AG20443 (cell line): ENCODE results near the gene THEM4.

Source experiments
- DNase-seq: peaks from one replicate; pipeline ENCODE4 v3.0.0; 2012; ENCODE audit warnings: low spot score, mixed read lengths

Gene THEM4

GRCh38 chr1:151859891-151860293 lies 49.4 kb downstream of the THEM4 start:
- no peak for DNase-seq

GRCh38 chr1:151858886-151859665 lies 50.2 kb downstream of the THEM4 start:
- DNase-seq = peak; percentile 11

- peak; percentile 60 for DNase-seq
Observed at GRCh38 chr1:151858030-151858746, 51.1 kb downstream of the THEM4 start.

- peak; percentile 6 for DNase-seq
Observed at GRCh38 chr1:151855933-151856332, 53.4 kb downstream of the THEM4 start.

DNA sequence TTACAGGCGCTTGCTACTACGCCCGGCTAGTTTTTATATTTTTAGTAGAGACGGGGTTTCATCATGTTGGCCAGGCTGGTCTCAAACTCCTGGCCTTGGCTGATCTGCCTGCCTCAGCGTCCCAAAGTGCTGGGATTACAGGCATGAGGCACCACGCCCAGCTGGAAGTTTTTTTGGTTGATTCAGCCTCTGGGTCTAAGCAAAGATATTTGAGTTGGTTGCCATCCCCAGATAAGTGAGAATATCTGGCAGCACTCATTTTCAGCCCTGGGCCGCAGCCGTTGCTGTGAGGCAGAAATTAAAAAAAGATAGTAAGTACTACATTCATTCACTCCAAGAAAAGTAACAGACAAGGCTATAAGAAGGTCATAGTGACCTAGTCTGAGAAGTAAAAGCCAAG lies 53.8 kb downstream of the THEM4 start:
- peak; percentile 65 for DNase-seq

GRCh38 chr1:151854658-151855057 lies 54.7 kb downstream of the THEM4 start:
- DNase-seq = no peak

DNA sequence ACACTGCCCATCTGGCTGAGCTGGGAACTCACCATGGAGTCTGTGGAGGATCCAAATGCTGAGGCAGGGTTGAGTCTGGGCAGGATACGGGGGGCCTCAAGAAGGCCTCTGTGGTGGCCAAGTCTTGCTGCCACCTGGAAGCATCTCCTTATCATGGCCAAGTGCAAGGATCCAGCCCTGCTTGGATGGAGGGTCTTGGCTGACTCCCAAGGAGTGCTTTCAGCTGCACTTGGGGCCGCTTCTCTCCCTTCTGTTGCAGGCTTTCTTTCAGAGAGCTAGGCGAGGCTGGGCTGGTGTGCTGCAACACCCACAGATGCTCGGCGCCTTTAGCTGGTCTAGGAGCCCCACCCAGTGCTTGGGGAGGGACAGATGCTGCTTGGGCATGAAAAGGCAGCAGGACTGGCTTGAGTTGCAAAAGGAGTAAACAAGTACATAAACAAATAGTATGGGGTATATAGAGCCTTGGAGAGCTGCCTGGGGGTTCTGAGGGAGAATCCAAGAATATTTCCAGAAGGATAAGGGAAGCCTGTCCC lies 55.8 kb downstream of the THEM4 start, which contains the start of gene THEM5:
Gene THEM5, minus strand, starts transcription at position 302 of the 533 bp plus-strand sequence. Its CDS starts 147 bp downstream, at position 155.
- peak; percentile 55 for DNase-seq

GRCh38 chr1:151852733-151853132 lies 56.6 kb downstream of the THEM4 start:
- DNase-seq = no peak

- no peak for DNase-seq
Observed at GRCh38 chr1:151851886-151852285, 57.4 kb downstream of the THEM4 start.

DNA sequence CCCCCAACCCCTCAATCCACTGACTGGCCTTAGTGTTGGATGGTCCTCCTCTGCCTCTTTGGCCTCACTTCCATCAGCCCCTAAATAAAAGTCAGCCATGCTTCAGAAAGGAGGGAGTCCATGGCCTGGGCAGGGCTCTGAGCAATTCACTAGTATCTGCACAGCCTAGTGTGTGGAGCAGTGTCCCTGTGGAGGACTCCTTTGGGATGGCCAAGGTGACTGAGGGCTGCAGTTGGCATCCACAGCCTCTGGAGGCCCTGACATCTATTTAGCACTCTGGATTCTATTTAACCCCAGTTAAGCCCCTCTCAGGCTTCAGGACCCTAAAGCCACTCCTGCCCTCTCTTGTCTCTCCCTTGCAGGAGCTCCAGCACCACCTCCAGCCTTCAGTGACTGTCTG lies 59.4 kb downstream of the THEM4 start:
- no peak for DNase-seq

- DNase-seq = no peak
Observed at GRCh38 chr1:151849126-151849525, 60.2 kb downstream of the THEM4 start.

- DNase-seq = no peak
Observed at GRCh38 chr1:151847867-151848596, 61.3 kb downstream of the THEM4 start.

DNA sequence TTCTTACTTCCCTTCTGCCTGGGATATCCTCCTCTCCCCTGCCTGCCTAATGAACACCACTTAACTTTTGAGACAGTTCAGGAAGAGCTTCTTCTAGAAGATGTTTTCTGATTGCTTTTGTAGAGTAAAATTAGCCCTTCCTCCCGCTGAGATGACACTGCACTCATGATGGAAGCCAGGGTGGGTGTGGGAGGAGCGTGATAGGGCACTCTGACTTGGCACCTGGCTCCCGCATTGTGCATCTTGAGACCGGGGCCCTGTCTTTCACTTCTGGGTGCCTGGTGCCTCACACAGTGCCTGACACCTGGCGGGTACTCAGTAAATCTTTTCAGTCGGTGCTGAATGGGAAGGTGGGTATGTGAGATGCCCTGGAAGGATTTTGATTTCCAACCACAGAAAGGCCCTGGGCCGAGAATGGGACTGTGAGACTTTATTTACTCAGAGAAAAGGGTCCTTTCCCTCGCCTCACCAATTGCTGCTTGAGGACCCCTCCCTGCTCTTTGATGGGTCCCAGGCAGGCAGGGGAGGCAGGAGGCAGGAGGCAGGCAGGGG lies 62.5 kb downstream of the THEM4 start:
- DNase-seq = no peak

DNA sequence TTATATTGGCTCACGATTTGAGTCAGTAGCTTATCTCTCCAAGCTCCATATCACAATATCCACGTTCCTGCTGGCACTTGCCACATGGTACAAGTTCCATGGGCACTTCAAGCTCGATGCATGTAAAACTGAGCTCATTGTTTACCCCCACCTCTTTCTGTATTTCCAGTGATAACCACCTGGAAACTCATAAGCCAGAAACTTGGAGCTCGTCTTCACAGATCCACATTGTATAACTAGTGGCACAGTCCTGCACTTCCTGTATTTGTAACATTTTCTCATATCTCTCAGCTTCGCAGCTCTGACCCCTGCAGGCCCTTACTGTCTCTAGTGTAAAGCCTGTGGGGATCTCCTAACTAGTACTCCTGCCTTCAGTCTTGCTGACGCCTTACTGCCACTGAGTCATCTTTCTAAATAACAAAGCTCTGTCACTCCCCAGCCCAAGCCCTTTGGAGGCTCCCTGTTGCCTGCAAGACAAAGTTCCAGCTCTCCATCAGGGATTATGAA lies 63.2 kb downstream of the THEM4 start:
- peak; percentile 80 for DNase-seq

DNA sequence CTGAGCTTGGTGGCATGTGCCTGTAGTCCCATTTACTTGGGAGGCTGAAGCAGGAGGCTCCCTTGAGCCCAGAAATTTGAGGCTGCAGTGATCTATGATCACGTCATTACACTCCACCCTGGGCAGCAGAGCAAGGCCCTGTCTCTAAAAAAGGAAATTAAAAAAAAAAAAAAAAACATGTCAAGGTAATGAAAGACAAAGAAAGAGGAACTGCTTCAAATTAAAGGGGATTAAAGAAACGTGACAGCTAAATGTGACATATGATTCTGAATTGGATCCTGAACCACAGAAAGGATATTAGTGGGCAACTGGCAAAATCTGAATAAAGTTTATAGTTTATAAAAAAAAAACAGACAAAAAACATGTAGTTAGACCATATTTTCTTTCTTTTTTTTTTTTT lies 65.9 kb downstream of the THEM4 start:
- no peak for DNase-seq

GRCh38 chr1:151841141-151841540 lies 68.2 kb downstream of the THEM4 start:
- no peak for DNase-seq

DNA sequence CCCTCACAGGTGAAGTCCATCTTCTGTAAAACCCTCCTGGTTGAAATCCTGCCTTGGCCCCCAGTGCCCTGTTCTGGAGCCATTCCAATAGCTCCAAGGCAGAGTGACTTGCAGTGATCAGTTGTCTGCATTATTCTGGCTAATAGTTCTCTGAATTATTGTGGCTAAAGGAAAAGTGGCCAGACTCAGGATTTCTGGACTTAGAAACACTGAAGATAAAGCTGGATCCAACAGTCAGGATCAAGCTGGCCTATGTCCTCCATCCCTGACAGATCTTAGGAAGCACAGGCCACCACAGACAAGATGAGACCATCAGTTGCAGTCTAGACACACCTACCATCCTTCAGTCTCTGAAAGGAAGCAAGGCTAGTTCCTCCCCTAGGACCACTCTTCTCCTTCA lies 68.9 kb downstream of the THEM4 start:
- no peak for DNase-seq

DNA sequence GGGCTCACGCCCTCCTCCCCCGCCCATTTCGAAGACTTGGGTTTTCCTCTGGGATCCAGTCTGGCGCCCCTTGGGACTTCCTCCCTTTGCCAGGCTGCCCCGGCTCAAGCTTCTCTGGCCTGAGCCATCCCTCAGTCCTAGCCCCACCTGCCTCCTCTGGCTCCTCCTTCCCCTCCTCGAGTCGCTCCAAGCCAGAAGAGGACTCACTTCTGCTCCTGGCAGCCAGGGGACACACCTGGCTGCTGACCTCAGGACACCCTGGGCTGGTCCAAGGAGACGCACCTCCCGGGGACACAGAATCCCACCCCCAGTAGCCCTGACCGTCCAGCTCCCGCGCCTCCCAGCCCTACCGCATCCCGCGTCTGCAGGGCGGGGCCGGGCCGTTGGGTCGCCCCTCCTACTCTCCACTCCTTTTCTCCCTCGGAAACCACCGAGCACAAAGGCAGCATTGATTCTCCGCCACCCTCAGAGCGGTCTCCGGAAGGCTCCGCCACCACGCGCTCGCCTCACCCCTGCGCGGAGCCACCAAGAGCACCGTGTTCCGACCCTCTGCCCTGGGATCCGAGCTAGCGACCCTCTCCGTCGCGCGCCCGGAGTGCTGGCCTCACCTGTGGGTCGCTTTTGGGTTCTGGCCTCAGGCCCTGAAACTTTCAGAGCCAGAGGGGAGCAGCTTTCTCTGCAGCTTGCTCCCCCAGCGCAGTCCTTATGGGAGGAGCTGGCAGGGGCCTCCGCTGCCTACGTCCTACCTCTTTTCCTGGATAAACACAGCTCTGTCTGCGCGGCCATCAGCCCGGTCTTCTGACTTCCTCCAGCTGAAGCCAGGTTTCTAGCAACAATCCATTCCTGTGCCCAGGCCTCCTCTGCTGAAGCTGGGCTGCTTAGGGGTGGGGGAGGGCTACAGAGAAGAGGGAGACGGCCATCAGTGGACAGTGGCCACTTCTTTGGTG lies 69.6 kb downstream of the THEM4 start, which contains the start of gene C2CD4D:
Gene C2CD4D, minus strand, starts transcription at position 364 of the 947 bp plus-strand sequence. CDS start 831 bp downstream, outside the sequence.
- DNase-seq = no peak

- DNase-seq = no peak
Observed at GRCh38 chr1:151839082-151839412, 70.3 kb downstream of the THEM4 start.

GRCh38 chr1:151838222-151839081 lies 70.9 kb downstream of the THEM4 start:
- peak; percentile 86 for DNase-seq
